SK-N-SH (cell line): ENCODE data around the gene GPHB5.

Experiments used
- RFX5 ChIP-seq: IDR thresholded peaks from 2 replicates; pipeline ENCODE4 v1.6.1; 2012; ENCODE audit warnings: mild to moderate bottlenecking, improper control_type of control experiment, low read length
- TF ChIP-seq, protein P1 (sequence below): fragments of 200-600 bp; sonication (generic); IDR thresholded peaks from 2 replicates; pipeline ENCODE4 v1.6.1; 2017; ENCODE audit warnings: antibody characterized with exemption, mild to moderate bottlenecking, moderate library complexity

DNA sequence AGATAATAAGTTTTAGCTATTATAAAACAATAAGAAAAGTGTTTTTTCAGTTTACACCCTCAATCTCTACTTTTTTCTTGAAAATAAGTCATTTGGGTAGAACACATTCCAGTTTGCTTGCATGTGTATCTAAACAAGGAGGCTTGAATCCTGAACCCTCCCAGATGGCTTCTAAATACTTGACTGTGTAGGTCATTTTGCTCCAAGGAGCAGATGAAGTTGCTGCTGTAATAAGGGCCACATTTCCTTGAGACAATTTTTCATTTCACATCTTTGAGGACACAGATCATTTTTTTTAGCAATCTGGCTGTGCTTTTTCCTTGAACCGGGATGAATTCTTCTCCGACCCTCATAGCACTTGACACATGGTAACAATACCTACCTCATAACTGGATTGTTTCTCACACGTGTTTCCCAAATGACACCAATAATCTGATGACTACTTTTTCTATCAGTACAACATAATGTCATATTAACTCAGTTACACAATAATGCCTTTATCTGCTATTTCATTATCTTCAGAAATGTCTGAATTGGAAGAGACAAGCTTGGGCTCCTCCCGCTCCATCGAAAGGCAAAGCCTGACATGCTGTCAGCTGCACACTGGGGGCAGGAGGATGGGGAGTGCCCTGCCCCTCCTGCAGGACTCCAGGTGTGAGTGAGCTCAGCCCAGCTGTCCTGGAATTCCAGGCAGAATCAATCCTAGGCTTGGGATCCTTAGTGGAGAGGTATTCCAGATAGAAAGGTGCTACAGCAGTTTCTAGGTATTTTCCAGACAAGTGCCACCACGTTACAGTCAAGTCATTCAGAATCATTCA, 30.9 kb downstream of the GPHB5 start:
- no peak for TF ChIP-seq RFX5
- TF ChIP-seq, protein P1, sequence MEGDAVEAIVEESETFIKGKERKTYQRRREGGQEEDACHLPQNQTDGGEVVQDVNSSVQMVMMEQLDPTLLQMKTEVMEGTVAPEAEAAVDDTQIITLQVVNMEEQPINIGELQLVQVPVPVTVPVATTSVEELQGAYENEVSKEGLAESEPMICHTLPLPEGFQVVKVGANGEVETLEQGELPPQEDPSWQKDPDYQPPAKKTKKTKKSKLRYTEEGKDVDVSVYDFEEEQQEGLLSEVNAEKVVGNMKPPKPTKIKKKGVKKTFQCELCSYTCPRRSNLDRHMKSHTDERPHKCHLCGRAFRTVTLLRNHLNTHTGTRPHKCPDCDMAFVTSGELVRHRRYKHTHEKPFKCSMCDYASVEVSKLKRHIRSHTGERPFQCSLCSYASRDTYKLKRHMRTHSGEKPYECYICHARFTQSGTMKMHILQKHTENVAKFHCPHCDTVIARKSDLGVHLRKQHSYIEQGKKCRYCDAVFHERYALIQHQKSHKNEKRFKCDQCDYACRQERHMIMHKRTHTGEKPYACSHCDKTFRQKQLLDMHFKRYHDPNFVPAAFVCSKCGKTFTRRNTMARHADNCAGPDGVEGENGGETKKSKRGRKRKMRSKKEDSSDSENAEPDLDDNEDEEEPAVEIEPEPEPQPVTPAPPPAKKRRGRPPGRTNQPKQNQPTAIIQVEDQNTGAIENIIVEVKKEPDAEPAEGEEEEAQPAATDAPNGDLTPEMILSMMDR: no peak
